GM13977 (cell line): Measurements from ENCODE around the gene E2F1.
"Not testable (repeated sequence)": the region's sequence is repeated elsewhere in the genome, so short reads cannot be mapped to it uniquely, and the experiment has no call there.

ENCODE experiments used
- DNase-seq: peaks from one replicate; pipeline ENCODE4 v3.0.0; 2012; ENCODE audit warnings: low spot score
- in situ Hi-C: fragments of 300-500 bp; cut with MboI; formaldehyde crosslinking; loops from one replicate; pipeline ENCODE4 v1.12.0; 2022; ENCODE audit warnings: low sequenced_read_pairs, low pct_unique_long_range_greater_than_20kb, mixed read lengths, inconsistent platforms; ENCODE audit not compliant: unreplicated experiment
- TF ChIP-seq, protein P1 (sequence below): IDR thresholded peaks from 2 replicates; pipeline ENCODE4 v1.5.1; 2012; ENCODE audit warnings: mild to moderate bottlenecking, control low read depth; ENCODE audit not compliant: insufficient read depth; ENCODE audit errors: extremely low read depth, missing control alignments

E2F1 gene

DNA sequence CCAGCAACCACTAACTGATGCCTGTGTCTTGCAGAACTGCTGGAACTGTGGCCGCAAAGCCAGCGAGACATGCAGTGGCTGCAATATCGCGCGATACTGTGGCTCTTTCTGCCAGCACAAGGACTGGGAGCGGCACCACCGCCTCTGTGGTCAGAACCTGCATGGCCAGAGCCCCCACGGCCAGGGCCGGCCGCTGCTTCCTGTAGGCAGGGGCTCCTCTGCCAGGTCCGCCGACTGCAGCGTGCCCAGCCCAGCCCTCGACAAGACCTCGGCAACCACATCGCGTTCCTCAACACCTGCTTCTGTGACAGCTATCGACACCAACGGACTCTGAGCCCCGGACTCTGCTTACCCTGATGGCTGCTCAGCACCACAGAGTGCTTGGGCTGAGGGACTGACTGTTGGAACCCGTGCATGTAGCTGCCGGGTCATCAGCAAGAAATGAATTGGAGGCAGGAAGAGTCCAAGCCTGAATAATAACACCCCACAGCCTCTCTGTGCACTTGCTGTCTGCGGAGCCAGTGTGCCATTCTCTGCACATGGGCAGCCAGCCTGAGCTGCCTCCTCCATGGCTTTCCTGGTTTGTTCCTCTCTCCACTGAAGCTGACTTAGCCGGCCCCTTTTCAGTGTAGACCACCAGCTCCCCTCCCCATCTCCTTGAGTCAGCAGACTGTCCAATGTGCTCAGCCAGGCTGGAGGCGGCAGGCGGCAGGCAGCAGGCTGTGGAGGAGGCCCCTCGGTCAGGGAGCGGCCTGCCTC, 41.7 kb downstream of the E2F1 start:
- DNase-seq = no peak
- in situ Hi-C loops = no loop called here
- TF ChIP-seq, protein P1, sequence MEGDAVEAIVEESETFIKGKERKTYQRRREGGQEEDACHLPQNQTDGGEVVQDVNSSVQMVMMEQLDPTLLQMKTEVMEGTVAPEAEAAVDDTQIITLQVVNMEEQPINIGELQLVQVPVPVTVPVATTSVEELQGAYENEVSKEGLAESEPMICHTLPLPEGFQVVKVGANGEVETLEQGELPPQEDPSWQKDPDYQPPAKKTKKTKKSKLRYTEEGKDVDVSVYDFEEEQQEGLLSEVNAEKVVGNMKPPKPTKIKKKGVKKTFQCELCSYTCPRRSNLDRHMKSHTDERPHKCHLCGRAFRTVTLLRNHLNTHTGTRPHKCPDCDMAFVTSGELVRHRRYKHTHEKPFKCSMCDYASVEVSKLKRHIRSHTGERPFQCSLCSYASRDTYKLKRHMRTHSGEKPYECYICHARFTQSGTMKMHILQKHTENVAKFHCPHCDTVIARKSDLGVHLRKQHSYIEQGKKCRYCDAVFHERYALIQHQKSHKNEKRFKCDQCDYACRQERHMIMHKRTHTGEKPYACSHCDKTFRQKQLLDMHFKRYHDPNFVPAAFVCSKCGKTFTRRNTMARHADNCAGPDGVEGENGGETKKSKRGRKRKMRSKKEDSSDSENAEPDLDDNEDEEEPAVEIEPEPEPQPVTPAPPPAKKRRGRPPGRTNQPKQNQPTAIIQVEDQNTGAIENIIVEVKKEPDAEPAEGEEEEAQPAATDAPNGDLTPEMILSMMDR = no peak

- DNase-seq = no peak
- TF ChIP-seq, protein P1 = no peak
- in situ Hi-C loops = no loop called here
Measured at GRCh38 chr20:33640287-33640686, 45.9 kb downstream of the E2F1 start.

DNA sequence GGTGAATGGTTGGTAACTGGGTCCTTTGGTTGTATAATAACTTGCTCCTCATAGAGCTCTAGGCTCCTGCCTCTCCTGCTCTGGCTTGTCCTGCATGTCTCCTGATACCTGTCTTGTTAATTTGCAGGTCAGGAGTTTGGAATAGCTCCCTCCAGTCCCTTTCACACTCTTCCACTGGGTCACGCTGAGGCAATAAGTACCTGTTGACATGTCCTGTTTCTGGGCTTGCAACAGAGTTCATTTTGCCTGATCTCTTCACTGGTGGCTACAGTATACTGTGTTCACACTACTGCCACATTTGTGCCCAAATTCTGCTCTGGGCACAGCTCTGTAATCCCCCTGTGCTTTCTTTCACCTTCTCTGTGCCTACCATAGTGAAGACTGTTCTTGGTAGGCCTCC, 49.4 kb downstream of the E2F1 start:
- TF ChIP-seq, protein P1 = no peak
- no peak for DNase-seq
- in situ Hi-C loops = no loop called here

DNA sequence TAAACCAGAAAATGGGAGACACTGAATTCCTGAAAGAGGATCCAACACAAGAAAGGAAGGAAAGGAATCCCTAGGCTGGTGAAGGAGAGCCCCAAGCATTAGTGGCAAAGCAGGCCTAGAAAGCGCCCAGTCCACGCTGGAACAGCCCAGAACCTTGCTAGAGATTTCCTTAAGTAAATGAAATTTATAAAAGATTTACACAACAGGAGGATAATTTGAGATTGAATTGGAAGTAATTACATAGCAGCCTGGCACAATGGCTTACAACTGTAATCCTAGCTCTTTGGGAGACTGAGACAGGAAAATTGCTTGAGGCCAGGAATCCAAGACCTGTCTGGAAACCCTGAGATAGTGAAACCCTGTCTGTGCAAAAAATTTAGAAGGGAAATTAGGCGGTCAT, 50.8 kb downstream of the E2F1 start:
- no peak for DNase-seq
- in situ Hi-C loops = no loop called here
- TF ChIP-seq, protein P1 = no peak

GRCh38 chr20:33631910-33632309, 54.3 kb downstream of the E2F1 start:
- in situ Hi-C loops = not testable (repeated sequence)

GRCh38 chr20:33630507-33630906, 55.7 kb downstream of the E2F1 start:
- in situ Hi-C loops = no loop called here
- no peak for DNase-seq
- TF ChIP-seq, protein P1 = no peak

More at GRCh38 chr20:33631910-33632309, 54.3 kb downstream of the E2F1 start:
- DNase-seq = not testable (repeated sequence)

DNA sequence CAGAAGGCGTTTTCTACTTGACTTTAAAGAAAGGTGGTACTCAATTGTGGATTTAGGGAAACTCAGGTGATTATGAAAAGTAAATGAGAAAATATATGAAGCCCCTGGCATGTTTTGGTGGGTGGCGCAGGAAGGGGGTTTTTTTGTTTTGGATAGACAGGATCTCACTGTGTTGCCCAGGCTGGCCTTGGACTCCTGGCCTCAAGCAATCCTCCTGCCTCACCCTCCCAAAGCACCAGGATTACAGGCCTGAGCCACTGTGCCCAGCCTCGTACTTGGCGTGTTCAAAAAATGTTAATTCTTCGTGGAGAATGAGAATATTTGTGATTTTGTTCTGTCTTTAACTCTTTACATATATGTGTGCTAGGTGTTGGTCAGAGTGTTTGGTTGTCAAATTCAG, 56.2 kb downstream of the E2F1 start:
- in situ Hi-C loops = no loop called here
- TF ChIP-seq, protein P1 = no peak
- no peak for DNase-seq
